Body of pancreas (tissue), 4 donors: ENCODE data around the gene APC2.
A peak's percentile ranks its signal among the peaks of the same experiment; 100 is the strongest.

Experiments
- POLR2A ChIP-seq, 3 donors: fragments of 450-650 bp; IDR thresholded peaks; one replicate each; pipeline ENCODE4 v1.6.1; 2016; ENCODE audit warnings: antibody characterized with exemption in 3 of 3, mild to moderate bottlenecking in 2 of 3
- TF ChIP-seq, protein P1 (sequence below), 7 experiments: fragments of 450-650 bp in 4 of 7; fragments of 200-600 bp in 3 of 7; sonication (generic) in 3 of 7; IDR thresholded peaks; one replicate each; pipeline ENCODE4 v1.5.1; 2016 to 2019; ENCODE audit warnings: antibody characterized with exemption in 7 of 7

DNA sequence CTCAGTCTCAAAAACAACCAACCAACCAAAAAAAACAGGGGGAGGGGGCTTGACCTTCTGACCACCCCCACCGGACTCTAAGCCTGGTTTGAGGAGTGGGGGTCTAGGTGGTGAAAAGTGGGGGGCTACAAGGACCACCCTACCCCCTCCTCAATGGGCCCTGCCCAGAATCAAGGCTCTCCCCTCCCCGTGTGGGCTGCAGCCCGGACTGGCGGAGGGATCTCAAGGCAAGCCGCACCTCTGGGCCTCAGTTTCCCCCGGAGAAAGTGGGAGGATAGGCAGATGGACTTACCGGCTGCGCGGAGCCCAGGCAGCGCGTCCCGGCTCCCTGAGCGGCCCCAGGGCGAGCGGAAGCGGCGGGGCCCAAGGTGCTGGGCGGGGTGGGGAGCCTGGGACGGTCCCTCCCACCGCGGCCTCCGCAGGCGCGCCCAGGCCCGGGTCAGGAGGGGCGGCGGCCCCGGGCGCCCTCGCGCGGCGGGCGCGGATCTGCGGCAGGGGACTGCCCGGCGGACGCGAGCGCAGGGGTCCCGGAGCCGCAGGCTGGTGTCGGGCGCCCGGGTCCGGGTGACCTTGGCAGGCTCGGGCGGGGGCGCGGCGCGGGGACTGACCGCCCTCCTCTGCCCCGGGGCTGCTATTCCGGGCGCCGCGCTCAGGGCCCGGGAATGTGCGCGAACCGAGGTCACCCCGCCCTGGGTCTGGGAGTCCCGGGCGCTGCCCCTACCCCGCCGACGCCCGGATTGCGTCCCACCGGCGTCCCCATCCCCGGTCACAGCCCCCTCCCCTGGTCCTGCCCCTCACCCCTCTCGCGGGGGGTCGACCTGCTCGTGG is 63.0 kb downstream of the APC2 start, which contains the start of gene ADAMTSL5:
- TF ChIP-seq, protein P1, sequence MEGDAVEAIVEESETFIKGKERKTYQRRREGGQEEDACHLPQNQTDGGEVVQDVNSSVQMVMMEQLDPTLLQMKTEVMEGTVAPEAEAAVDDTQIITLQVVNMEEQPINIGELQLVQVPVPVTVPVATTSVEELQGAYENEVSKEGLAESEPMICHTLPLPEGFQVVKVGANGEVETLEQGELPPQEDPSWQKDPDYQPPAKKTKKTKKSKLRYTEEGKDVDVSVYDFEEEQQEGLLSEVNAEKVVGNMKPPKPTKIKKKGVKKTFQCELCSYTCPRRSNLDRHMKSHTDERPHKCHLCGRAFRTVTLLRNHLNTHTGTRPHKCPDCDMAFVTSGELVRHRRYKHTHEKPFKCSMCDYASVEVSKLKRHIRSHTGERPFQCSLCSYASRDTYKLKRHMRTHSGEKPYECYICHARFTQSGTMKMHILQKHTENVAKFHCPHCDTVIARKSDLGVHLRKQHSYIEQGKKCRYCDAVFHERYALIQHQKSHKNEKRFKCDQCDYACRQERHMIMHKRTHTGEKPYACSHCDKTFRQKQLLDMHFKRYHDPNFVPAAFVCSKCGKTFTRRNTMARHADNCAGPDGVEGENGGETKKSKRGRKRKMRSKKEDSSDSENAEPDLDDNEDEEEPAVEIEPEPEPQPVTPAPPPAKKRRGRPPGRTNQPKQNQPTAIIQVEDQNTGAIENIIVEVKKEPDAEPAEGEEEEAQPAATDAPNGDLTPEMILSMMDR (IDR thresholded peaks at IDR 0.05) = peak in 1 of 7 experiments; percentile 27
- no peak for TF ChIP-seq POLR2A (IDR thresholded peaks at IDR 0.05)
